HS-5 (cell line): ENCODE results near the gene USH2A.

Experiments
- DNase-seq: peaks from one replicate; pipeline ENCODE4 v3.0.0-alpha.2; 2012; ENCODE audit warnings: low read depth

The USH2A gene

DNA sequence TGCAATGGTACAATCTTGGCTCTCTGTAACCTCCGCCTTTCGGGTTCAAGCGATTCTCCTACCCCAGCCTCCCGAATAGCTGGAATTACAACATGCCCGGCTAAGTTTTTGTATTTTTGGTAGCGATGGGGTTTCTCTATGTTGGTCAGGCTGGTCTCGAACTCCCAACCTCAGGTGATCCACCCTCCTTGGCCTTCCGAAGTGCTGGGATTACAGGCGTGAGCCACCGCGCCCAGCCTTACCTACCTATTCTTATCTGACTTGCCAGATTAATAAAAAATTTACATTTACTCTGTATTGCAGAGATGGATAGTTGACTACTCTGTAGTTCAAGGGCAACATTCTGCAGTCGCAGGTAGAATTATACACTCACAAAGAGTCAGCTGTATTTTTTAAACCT lies 496.6 kb downstream of the USH2A start:
- DNase-seq, result no peak

DNA sequence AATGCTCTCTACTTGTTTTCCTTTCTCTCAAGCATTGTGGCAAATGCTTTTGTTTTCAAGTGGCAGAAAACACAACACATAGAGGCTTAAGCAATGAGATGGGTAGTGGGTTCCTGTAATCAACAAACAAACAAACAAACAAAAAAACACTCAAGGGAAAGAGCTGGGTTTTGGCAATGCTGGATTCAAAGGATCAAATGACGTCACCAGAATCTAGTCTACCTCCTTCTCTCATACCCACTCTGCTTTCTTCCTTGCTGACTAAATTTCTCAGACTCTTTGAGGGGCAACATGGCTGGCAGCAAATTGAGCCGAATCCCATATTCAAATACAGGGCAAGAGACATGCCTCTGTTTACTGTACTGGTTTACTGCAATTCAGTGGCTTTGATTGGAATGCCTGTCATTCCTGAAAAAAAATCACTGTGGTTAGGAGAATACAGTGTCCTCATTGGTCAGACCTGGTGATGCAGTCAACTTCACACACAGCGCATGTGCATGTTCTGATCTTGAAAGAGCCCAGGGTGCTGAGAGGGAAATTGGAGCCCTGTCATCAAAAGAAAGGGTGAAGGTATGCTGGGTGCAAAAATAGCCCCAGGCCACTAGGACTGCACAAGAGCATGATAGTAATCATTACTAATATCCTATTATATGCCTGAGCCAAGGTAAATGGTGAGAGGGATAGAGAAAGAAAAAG lies 500.0 kb downstream of the USH2A start:
- DNase-seq, result no peak

DNA sequence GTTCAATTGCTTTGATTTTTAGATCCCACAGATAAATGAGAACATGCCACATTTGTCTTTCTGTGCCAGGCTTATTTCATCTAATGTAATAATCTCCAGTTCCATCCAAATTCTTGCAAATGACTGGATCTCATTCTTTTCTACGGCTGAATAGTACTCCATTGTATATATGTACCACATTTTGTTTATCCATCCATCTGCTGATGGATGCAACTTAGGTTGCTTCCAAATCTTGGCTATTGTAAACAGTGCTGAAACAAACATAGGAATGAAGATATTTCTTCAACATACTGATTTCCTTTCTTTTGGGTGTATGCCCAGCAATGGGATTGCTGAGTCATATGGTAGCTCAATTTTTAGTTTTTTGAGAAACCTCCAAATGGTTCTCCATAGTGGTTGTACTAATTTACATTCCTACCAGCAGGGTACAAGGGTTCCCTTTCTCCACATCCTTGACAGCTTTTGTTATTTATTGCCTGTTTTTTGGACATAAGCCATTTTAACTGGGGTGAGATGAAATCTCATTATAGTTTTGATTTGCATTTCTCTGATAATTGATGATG lies 511.8 kb downstream of the USH2A start:
- DNase-seq, result peak; percentile 26

DNA sequence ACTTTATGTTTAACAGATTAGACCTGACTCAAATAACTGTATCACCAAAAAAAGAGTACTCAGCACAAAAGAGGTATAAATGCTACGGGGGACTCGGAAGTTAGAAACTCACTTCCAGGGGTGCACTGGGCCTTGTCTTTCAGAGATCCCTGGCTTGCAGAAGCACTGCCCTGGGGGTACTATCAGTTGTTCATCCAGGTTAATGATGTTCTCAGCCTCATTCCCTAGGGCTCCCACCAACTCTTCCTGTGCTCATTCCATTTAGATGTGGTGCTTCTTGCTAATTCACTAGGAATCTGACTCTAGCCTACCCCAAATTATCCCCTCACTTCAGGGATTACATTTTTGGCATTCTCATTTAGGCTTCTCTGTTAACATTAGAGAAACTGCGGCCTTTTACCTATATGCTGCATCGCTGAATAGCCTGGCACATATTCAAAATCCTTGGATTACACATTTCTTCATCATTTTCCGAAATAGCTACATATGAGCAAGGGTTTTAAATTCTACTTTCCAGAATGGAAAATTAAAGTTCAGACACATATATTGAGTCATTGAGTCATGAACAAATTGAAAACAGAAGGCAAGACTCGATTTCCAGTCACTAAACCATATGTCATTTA lies 517.6 kb downstream of the USH2A start:
- peak; percentile 53 for DNase-seq

DNA sequence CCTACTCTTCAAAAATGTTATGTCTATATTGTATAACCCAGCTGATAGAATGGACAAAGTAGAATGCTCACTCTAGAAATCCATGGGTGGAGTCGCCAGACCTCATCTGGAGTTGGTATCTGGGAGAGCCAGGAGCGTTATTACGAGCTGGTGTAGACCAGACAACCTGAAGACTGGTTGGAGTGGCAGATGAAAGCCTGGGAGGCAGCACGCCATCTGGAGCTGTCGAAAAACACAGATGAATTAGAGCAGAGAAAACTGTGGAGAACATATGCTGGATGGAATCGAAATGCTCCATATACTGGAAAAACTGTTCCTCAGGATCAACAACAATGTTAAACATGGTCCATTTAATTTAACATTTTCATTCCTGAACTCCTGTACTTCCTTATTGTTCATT lies 522.6 kb downstream of the USH2A start:
- DNase-seq, result no peak

DNA sequence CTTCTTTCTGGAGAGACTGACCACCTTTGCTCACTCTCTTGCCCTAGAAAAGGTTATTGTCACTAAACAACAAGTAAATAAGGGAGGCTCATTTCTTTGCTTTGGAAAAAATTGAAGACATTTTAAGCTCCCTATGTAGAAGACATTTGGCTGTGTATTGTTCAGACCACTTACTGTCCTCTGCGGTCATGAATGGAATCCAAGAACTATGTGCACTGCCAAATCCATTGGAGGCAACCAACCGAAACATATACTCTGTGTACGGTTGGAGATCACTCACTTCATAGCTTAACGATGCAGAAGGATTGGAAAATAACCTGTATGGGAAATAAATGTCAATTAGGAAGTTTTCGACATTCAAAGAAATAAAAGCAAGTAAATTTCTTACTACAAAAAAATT lies 523.3 kb downstream of the USH2A start:
- no peak for DNase-seq

DNA sequence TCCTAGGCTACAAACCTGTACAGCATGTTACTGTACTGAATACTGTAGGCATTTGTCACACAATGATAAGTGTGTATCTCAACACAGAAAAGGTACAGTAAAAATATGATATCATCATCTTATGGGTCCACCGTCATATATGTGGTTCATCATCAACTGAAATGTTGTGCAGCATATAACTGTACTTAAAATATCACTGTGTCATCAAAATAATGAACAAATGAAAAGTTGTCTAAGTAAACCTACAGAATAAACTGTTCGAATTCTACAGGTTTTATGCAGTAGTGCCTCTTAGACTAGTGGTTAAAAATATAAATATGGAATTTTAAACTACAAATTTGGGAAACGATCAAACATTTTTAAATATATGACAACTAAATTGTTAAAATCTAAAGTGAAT lies 527.4 kb downstream of the USH2A start:
- no peak for DNase-seq

DNA sequence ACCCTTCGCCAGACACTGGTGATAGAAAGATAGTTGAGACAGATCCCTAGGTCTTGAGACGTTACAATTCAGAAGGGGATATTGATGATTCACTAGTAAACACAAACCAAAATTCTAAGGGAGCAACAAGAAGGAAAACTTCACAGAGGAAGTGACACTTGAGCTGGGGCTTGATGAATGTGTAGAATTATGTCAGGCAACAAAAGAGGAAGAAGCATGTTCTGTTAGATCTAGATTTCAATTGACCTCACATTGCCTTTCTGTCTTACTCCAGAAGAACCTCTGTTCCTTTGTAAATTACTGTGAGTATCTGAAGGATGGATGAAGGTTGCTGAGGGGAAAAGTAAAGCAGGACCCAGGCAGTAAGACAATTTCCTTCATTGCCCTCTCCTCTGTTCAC lies 528.0 kb downstream of the USH2A start:
- DNase-seq, result no peak

DNA sequence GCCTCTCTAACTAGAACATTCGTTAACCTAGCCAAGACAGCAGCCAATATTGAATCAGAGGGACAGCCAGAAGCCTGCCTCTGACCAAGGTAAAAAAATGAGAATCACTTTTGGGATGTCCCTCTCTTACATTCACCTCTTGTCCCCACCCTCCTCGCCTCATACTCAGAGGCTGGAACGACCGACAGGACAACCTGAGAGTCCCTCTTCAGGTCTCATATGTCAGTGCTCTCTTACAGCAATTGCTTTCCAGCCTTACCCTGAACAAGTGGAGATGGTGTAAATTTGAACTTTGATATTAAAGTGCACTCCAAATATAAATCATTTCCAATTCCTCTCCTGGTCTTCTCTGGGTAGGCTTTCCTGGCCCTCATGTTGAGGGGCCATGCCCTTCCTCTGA lies 528.6 kb downstream of the USH2A start:
- DNase-seq, result no peak

DNA sequence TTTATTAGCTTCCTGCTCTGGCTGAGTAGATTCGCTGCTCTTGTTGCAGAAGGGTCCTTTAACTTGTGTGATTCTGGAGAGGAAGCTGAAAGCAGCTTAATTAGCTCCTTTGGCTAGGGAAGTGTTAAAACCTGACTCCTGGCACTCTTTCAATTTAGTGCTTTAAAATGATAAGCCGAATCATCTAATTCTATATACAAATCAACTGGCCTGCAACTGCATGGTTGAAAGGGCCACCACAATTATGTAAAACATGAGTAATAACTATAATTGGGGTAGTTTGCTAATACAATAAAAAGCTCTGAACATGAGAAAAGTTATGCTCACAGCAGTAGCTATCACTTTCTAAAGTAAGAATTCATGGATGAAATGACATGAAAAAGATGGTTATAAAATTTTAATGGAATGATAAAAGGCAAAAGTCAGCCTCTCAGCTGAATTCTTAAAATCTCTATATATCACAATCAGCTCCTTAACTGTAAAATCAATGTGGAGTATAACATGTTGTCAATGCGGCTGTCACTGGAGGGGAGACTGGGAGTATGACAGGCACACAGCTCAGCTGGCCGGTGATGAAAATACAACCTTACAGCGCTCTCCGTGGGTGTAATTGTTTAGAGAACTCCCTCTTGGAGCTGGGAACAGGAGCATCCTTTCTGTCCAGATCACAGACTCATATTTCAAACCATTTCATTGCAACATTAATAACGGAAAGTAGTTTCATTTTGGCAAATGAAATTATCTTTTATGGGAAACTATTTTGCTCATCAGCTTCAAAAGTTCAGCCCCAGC lies 531.8 kb downstream of the USH2A start:
- no peak for DNase-seq

DNA sequence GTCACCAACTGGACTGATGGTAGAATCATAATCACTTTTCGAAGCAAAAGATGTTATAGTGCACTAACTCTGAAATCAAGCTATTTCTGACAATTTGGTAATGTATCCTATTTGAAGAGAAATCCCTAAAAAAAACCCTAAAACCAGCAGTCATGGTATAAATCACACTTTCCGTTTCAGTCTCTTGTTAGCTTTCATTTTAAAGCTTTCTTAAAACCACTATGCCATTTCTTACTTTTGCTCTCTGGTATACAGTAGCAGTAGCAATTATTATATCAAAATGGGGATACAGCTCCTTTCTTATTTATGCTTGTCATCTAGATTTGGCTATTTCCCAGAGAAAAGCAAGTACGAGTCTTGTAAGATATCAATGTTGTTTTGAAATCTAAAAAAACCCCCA lies 532.8 kb downstream of the USH2A start:
- DNase-seq, result no peak

DNA sequence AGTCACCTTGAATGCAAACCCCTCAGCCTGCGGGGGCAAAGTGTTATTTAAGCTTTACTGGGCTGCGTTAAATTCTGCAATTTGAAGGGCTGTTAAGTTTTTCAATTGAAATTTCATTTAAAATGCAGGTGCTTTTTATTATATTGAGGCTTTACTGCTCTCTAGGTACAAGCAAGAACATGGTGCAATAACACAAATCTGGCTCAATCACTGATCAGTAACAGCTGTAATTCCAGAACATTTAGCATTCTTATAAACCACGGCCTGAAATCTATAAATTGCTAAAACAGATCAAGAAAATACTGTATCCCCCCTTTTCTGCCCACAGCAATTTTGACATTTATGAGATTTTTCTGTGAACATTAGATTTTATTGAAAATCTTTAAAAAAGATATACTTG lies 533.4 kb downstream of the USH2A start:
- no peak for DNase-seq

DNA sequence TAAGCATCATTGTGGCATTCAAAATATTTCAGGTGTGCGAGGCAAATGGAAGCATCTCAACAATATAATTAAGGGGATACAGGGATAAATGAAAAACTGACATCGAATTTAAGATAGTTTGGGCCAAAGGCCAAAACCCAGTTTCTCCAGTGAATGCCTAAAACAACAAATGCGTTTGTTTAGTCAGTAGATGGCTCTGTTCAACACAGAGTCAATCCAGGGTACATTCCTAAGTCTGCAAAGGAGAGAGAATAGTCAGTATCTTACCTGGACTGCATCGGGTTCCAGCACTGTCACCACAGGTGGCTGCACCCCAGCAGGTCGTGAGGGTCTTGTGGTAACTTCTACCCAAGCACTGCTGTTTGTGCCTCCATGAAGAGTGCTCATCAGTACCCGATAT lies 535.1 kb downstream of the USH2A start:
- no peak for DNase-seq

DNA sequence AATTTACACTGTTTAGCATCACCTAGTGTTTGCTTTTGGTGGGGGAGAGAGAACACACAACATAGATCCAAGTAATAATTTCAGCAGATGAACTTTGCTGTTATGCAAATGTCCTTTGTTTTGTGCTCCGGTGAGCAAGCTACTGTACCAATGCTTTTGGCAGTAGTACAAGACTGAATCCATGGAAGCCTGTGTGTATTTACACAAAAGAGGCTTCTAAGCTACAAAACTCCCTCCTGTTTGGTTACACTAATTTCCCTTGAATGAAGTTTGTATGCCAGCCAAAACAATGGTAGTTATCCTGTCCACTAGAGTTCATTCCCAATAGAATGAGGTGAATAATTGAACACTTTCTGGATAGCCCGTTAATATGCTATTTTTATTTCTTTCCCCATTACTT lies 535.6 kb downstream of the USH2A start:
- no peak for DNase-seq

DNA sequence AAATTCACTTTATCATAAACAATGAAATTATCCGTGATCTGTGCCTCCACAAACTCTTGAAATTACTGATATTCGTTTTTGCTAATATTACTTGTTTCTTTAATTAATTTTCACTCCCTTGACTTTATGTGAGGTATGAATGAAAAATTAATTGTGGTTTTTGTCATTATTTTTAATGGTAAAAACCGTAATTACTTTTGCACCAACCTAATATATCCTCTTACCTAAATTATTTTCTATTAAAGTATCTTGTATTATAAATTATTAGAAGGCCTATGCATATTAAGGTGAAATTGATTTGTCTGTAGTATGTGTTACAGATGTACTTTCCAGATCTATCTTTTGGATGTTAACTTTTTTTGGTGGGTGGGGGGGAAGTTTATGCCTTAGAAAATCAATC lies 540.2 kb downstream of the USH2A start:
- DNase-seq, result no peak

DNA sequence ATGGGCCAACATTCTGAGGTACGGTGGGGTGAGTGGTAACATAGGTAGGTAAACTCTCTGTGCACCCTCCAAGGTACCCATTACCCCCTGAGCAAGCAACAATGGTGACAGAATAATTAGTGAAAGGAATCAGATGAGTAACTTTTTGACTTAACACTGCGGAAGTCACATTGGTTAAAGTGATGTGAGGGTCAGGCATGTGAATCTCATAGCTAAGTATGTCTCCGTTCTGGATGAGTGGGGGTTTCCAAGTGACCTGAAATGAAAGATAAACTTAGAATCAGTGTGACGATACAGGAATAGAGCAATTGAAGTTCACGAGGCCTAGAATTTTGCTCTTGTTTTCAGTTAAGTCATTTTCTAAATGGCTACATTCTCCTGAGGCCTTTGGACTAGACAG lies 544.4 kb downstream of the USH2A start:
- DNase-seq, result no peak

DNA sequence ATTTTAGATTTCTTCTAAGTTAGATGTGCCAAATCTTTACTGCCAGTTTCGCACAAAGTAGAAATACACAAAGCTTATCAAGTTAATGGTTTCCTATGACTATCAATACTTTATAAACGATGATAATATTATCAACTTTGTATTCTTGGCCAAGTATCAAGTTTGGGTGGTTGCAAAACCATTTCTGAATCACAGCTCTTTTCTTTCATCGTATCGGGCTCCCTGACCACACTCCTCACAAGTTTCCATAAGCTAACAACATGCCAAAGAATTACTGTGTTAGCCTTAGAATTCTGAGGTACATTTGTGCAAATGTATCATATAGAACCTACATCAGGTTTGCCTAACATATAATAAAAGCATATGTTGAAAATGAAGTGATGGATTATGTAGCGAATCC lies 545.1 kb downstream of the USH2A start:
- no peak for DNase-seq

DNA sequence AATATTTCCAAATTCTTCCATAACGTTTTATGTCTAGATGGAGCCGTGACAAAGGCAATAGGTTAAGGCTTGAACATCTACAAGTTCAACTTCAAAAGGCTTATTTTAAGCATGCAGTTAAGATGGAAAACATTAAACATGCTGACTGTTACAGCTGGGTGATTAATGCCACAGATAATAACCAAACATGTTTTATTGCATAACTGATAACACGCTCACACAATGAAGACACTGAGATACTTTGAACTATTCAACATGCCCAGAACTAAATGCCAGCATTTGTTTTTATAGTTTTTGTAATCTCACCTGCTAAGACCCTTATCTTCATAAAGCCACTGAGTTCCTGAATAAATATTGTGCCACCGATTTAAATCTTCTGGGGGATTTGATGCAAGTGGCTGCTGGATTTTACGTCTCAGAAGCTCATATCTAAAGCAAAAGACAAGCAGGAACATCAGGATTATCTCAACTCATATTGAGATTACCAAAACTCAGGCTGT lies 545.7 kb downstream of the USH2A start:
- no peak for DNase-seq

DNA sequence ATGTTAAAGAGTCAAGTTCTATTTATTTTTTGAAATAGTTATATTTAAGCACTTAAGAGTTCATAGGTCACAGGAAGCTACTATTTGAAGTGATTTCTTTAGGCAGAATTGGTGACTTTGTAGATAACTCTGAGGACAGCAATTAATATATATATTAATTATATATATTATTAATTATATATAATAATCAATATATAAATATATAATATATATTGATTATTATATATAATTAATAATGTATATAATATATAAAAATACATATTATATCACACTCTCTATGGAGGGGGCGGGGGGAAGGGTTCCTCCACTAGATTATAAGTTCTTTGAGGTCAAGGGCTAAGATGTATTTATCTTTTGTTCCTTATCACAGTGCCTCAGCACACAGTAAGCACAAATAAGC lies 547.5 kb downstream of the USH2A start:
- no peak for DNase-seq

DNA sequence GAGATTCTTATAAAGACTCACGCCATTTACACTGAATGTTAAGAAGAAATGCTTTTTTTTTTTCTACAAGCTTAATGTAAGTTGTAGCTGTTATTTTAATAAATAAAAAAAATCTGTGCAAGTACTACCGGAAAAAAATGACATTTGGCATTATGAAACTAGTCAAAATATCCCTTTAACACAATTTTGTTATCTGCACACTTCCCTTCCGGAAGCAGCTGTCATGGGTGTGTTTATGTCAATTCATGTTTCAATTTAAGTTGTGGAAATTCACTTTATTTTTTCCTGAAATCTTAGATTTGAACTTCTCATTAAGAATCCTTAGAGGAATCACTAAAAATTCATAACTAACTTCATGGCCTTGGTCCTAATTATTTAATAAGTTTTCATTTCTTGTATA lies 548.0 kb downstream of the USH2A start:
- DNase-seq, result no peak

DNA sequence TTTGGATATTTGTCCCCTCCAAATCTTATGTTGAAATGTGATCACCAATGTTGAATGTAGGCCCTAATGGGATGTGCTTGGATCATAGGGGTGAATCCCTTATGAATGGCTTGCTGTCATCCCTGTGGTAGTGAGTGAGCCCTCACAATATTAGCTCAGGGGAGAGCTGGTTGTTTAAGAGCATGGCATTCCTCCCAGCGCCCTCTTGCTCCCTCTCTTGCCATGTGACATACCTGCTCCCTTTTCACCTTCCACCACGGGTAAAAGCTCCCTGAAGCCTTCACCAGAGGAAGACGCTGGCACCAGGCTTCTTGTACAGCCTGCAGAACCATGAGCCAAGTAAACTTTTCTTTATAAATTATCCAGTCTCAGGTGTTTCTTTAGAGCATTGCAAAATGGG lies 550.6 kb downstream of the USH2A start:
- no peak for DNase-seq

DNA sequence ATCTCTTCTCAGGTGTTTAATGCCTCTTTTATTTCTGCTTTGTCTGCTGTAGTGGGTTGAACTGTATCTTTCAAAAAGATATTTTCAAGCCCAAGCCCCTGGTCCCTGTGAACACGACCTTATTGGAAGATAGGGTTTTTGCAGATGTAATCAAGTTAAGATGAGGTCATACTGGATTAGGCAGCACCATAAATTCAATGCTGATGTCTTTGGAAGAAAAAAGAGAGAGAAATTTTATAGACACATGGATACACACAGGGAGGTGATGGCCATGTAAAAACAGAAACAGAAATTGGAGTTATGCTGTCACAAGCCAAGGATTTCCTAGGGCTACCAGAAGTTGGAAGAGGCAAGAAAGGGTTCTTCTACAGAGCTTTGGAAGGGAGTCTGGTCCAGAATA lies 554.7 kb downstream of the USH2A start:
- no peak for DNase-seq

DNA sequence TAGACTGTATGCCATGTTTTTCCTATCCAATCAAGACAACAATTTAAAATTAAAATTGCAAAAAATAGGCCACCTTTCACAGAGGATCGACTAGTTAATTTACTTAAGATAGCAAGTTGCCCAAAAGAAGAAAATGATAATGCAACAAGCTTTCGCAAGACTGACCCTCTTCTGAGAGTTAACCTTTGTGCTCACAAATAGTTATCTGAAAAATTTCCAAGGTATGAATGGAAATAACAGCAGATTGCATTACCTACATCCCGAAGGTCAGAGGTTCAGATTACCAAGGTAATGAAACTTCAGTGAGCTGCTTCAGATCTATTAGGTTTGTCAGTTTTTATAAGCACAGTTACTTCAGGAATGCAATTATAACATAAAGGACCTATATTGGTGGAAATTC lies 558.2 kb downstream of the USH2A start:
- no peak for DNase-seq
